NCI-H82 treated with DMSO at 0.1 percent for 48 hours (cell line): Measurements from ENCODE around the gene USO1.

Experiments
- DNase-seq: peaks from one replicate; lab custom pipeline; 2025; ENCODE audit not compliant: unreplicated experiment; lab: John Stamatoyannopoulos, UW

The USO1 gene

DNA sequence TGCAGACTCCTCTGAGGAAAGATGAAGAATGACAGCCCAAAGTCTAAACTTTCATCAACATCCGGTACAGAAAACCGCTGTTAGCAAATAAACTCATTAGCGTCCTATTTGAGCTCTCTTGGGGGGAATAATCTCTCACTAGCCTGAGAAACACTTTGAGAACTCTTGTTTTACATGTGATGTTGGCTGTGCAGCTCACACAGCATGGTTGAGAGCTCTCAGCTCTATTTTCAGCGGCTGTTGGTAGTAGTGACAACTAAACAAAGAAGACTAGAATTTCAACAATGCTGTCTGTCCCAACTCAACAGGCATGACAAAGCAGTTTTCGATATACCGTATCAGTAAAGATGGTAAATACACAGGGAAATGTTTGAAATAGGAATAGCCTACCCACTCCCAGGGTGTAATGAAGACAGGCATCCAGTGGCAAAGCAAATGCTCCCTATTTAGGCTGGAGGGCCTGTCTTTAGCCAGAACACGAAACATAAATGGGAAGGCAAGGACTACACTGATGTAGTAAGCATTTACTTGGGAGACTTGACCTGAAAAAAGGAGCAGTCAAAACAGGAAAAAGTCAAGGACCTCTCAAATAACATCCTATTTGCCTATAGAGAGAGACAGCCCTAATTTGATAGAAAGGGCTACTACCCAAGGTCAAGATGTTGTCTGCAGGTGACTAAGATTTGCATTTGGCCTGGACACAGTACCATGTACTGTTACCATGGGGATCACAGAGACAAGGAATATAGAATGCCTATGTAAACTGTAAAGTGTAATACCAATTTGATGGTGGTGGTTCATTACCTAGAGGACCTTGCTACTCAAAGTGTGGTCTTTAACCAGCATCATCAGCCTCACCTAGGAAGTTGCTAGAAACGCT, 117.5 kb downstream of the USO1 start:
- DNase-seq = no peak

DNA sequence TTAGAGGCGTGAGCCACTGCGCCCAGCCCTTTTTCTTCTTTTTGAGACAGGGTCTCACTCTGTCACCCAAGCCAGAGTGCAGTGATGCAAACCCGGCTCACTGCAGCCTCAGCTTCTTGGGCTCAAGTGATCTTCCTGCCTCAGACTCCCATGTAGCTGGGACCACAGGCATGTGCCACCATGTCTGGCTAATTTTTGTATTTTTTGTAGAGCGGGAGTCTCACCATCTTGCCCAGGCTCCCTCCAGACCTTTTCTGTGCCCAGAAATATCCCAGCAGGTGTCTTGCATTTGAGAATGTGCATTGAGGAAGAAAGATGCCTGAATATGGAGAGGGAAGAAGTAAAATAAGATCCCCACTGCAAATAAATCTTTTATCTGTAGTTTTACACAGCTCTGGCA, 119.2 kb downstream of the USO1 start:
- no peak for DNase-seq

- no peak for DNase-seq
Observed at GRCh38 chr4:75844151-75844662, 119.8 kb downstream of the USO1 start.

- no peak for DNase-seq
Observed at GRCh38 chr4:75845992-75846391, 121.6 kb downstream of the USO1 start.

- peak; percentile 56 for DNase-seq
Observed at GRCh38 chr4:75848171-75848760, 123.9 kb downstream of the USO1 start.

DNA sequence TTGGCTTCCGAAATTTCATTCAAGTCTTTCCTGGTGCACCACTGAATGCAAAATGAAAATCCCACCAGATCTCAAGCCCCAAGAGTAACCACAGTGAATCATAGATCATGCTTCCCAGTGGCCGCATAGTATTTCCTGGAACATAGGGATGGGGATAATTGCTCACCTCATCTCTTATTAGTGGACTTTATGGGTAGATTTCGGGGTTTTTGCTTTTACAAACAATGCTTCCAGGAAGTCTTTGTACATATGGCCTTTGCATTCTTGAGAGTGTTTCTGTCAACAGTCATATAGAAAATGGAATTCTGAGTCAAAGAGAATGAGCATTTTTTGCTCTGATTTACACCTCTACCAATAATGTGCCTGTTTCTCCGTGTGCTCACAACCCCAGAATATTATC, 124.5 kb downstream of the USO1 start:
- no peak for DNase-seq

- no peak for DNase-seq
Observed at GRCh38 chr4:75849461-75849860, 125.1 kb downstream of the USO1 start.

GRCh38 chr4:75858721-75859120, 134.3 kb downstream of the USO1 start:
- no peak for DNase-seq

DNA sequence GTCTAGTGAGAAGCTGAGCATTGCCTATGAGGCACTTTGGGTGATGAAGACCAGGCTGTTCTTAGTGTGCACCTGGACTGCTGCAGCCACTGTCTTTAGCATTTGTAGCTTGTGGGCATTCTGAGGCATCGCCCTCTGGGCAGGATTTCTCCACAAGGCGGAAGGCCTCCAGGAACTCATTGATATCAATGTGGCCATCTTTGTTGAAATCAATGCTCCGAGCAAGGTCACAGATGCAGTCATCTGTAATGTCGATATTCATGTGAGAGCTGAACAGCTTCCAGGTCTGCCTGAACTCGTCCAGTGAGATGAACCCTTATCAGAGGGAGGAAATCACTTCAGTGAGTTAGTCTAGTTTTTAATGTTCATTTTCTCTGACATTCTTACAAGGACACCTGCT, 136.2 kb downstream of the USO1 start:
- no peak for DNase-seq
